ENCODE results near the gene AOPEP. TPM values are rescaled to one million over a fixed set of nuclear protein-coding genes. Genes with fewer than 3 reads are reported as not detected.

The AOPEP gene
- total RNA-seq, 1 donor from 2014 or later, result 16.6 TPM

DNA sequence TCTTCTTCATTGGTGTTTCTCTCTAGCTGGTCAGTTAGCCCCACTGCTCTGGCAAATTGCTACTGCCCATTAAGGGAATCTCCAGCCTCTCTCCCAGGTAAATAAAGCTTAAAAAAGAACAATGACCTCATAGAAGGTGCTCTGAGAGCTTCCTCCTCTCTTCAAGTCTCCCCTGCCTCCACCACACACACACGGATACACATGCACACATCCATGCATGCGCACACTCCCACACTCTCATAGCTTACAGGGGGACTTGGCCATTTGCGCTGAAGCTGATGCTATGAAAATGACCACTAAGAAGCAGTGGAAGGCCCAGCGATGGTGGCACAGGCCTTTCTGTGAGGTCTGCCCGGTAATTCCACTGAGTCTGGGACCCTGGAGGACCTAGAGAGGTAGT, 250.9 kb downstream of the AOPEP start:
- peaks cover 25% of the 10 kb centered on the region for H3F3A ChIP-seq (ENCODE audit: low read depth)
- H3K27me3 Mint-ChIP-seq (ENCODE audit: insufficient read depth, low read depth), result peaks cover 7% of the 10 kb centered on the region
- H3K9me3 ChIP-seq (ENCODE audit: low read depth), result no peaks in the 10 kb centered on the region
- no peaks in the 10 kb centered on the region for H3K79me2 ChIP-seq (ENCODE audit: low read depth)
- H3K27ac ChIP-seq, result no peak overlapping the region
- no peaks in the 10 kb centered on the region for H3K9me3 Mint-ChIP-seq
- no peak for DNase-seq (ENCODE audit: low spot score)
- peaks cover 14% of the 10 kb centered on the region for H3K36me3 Mint-ChIP-seq
- H3K4me2 ChIP-seq, result no peak overlapping the region
- H2AFZ ChIP-seq (replicated peaks), result no peak overlapping the region
- no peak overlapping the region for H3K4me3 Mint-ChIP-seq
- no peak overlapping the region for H3K27ac Mint-ChIP-seq
- H3K36me3 ChIP-seq, result no peaks in the 10 kb centered on the region
- no peaks in the 10 kb centered on the region for H3K27me3 ChIP-seq
- TF ChIP-seq EZH2phosphoT487 (IDR thresholded peaks at IDR 0.05) (no peak), EZH2 (IDR thresholded peaks at IDR 0.05) (no peak)
- TF ChIP-seq, protein P1, sequence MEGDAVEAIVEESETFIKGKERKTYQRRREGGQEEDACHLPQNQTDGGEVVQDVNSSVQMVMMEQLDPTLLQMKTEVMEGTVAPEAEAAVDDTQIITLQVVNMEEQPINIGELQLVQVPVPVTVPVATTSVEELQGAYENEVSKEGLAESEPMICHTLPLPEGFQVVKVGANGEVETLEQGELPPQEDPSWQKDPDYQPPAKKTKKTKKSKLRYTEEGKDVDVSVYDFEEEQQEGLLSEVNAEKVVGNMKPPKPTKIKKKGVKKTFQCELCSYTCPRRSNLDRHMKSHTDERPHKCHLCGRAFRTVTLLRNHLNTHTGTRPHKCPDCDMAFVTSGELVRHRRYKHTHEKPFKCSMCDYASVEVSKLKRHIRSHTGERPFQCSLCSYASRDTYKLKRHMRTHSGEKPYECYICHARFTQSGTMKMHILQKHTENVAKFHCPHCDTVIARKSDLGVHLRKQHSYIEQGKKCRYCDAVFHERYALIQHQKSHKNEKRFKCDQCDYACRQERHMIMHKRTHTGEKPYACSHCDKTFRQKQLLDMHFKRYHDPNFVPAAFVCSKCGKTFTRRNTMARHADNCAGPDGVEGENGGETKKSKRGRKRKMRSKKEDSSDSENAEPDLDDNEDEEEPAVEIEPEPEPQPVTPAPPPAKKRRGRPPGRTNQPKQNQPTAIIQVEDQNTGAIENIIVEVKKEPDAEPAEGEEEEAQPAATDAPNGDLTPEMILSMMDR (IDR thresholded peaks at IDR 0.05), result no peak
- peaks cover 49% of the 10 kb centered on the region for H3K4me1 ChIP-seq
- no peak overlapping the region for H3K9ac ChIP-seq
- H4K20me1 ChIP-seq (ENCODE audit: low read depth), result no peaks in the 10 kb centered on the region
- peaks cover 74% of the 10 kb centered on the region for H3K4me1 Mint-ChIP-seq
- H3K4me3 ChIP-seq, result no peak overlapping the region

DNA sequence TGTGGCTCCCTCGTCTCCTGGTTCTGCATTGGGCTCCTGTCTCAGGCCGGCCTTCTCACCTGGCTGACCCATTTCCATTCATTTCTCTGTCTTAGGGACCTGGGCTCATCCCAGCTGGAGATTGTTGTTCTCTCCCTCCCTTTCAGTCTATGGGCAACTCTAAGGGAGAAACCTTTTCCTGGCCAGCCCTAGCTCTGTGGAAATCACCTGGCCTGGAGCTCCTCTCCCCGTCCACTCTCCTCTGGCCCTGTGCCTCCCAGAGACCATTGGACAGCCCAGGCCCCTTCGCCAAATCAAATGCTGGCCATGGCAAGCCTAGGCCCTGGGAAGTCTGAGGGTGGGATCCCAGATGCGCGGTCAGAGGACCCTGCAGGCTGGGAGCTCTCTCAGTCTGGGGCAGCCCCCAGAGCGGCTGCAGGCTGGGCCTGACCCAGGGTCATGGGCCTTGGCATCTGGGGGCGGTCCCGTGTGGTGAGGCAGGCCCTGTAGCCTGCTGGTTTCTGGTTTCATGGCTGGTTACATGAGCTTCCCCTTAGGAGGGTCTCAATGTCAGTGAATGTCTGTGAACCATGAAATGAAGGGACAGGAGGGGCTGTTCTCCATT, 253.5 kb downstream of the AOPEP start:
- H3K79me2 ChIP-seq (ENCODE audit: low read depth), result no peaks in the 10 kb centered on the region
- H3K36me3 Mint-ChIP-seq, result peaks cover 15% of the 10 kb centered on the region
- no peak overlapping the region for H3K9ac ChIP-seq
- H3K4me1 Mint-ChIP-seq, result peaks cover 56% of the 10 kb centered on the region
- peak overlapping the region; percentile 77 for H3K27ac ChIP-seq
- H3K4me1 ChIP-seq, result peaks cover 34% of the 10 kb centered on the region
- H3K9me3 ChIP-seq (ENCODE audit: low read depth), result no peaks in the 10 kb centered on the region
- no peak for TF ChIP-seq EZH2 (IDR thresholded peaks at IDR 0.05)
- TF ChIP-seq, protein P1 (IDR thresholded peaks at IDR 0.05), result no peak
- TF ChIP-seq EZH2phosphoT487 (IDR thresholded peaks at IDR 0.05), result no peak
- no peaks in the 10 kb centered on the region for H3K36me3 ChIP-seq
- no peak overlapping the region for H2AFZ ChIP-seq (replicated peaks)
- peak overlapping the region; percentile 91 for H3K27ac Mint-ChIP-seq
- no peaks in the 10 kb centered on the region for H3K9me3 Mint-ChIP-seq
- peaks cover 7% of the 10 kb centered on the region for H3K27me3 Mint-ChIP-seq (ENCODE audit: insufficient read depth, low read depth)
- H3K27me3 ChIP-seq, result no peaks in the 10 kb centered on the region
- peak overlapping the region; percentile 50 for H3K4me2 ChIP-seq
- H3F3A ChIP-seq (ENCODE audit: low read depth), result peaks cover 25% of the 10 kb centered on the region
- H3K4me3 ChIP-seq, result no peak overlapping the region
- no peaks in the 10 kb centered on the region for H4K20me1 ChIP-seq (ENCODE audit: low read depth)
- H3K4me3 Mint-ChIP-seq, result peak overlapping the region; percentile 21
- DNase-seq (ENCODE audit: low spot score), result no peak

DNA sequence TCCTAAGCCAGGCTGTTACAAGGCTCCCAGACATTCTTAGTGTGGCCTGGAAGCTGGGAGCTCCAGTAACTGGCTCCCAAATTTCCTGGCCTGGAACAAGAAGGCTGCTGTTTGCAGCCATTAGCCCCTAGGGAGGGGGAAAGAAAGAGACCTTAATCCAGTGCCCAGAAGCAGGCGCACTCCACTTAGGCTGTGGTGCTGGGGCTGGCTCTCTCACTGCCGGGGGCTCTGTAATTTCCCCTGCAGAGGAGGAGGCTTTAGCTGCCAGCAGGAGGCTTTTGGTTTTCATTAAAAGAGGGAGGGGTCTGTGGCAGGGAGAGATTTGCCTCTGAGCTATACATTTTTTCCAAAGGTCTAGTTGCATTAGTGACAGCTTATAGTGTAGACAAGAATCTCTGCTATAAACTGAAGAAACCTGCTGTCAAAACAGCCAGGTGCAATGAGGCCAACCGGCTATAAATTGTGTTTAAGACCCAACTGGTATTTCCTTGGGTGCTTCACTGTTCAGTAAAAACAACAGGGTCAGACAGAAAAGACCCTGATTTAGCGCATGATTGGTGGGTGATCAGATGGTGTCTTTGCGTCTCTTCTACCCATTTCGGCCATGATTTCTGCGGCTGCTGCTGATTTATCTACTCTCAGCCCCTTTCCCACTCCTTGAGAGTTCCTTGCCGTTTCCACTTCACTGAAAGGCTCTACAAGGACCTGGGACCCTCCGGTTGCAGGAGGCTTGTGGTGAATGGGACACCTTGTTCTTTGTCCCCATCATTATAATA, 254.6 kb downstream of the AOPEP start:
- DNase-seq (ENCODE audit: low spot score), result peak; percentile 79
- H3K36me3 ChIP-seq, result no peaks in the 10 kb centered on the region
- peaks cover 30% of the 10 kb centered on the region for H3K4me1 ChIP-seq
- no peaks in the 10 kb centered on the region for H3K79me2 ChIP-seq (ENCODE audit: low read depth)
- Mint-ChIP-seq H3K9me3 (no peaks in the 10 kb centered on the region), H3K27ac (peak overlapping the region; percentile 91), H3K4me3 (no peak overlapping the region), H3K36me3 (peaks cover 13% of the 10 kb centered on the region), H3K27me3 (ENCODE audit: insufficient read depth, low read depth) (peaks cover 7% of the 10 kb centered on the region), H3K4me1 (peaks cover 48% of the 10 kb centered on the region)
- TF ChIP-seq, protein P1 (IDR thresholded peaks at IDR 0.05), result no peak
- TF ChIP-seq EZH2phosphoT487 (IDR thresholded peaks at IDR 0.05), result no peak
- H3K27ac ChIP-seq, result peak overlapping the region; percentile 77
- H2AFZ ChIP-seq (replicated peaks), result no peak overlapping the region
- H3K9ac ChIP-seq, result no peak overlapping the region
- no peak overlapping the region for H3K4me3 ChIP-seq
- H3K4me2 ChIP-seq, result peak overlapping the region; percentile 50
- no peaks in the 10 kb centered on the region for H3K9me3 ChIP-seq (ENCODE audit: low read depth)
- H3F3A ChIP-seq (ENCODE audit: low read depth), result peaks cover 25% of the 10 kb centered on the region
- no peaks in the 10 kb centered on the region for H3K27me3 ChIP-seq
- no peaks in the 10 kb centered on the region for H4K20me1 ChIP-seq (ENCODE audit: low read depth)
